Thyroid gland (tissue), 4 donors: ENCODE measurements around the gene VMA21. TPM values are rescaled to one million over a fixed set of nuclear protein-coding genes. Genes with fewer than 3 reads are reported as not detected.
A peak's percentile ranks its signal among the peaks of the same experiment; 100 is the strongest.

Experiments used
- DNase-seq, 2 donors: peaks; one replicate each; pipeline ENCODE4 v3.0.0-alpha.2; 2019
- H3K27ac ChIP-seq, 3 donors: fragments of 200-600 bp; sonication (generic); 1 replicate in 2 of 3; 2 replicates in 1 of 3; pipeline ENCODE4 v1.5.1; 2016 to 2019; ENCODE audit warnings: mild to moderate bottlenecking in 1 of 3, moderate library complexity in 1 of 3
- H3K27me3 ChIP-seq: fragments of 200-600 bp; sonication (generic); one replicate; pipeline ENCODE4 v1.5.1; 2019
- H3K36me3 ChIP-seq, 2 donors: fragments of 200-600 bp; sonication (generic); one replicate each; pipeline ENCODE4 v1.5.1; 2016 to 2019
- H3K4me1 ChIP-seq, 2 donors: fragments of 200-600 bp; sonication (generic); one replicate each; pipeline ENCODE4 v1.5.1; 2017 to 2019
- H3K4me3 ChIP-seq, 3 donors: fragments of 200-600 bp; sonication (generic); replicated peaks in 1 of 3; 1 replicate in 2 of 3; 2 replicates in 1 of 3; pipeline ENCODE4 v1.5.1; 2016; ENCODE audit warnings: mild to moderate bottlenecking in 1 of 3
- H3K9me3 ChIP-seq: fragments of 200-600 bp; sonication (generic); one replicate; pipeline ENCODE4 v1.5.1; 2017
- CTCF ChIP-seq, 6 experiments: fragments of 200-600 bp in 3 of 6; fragments of 450-650 bp in 3 of 6; sonication (generic) in 3 of 6; IDR thresholded peaks; one replicate each; pipeline ENCODE4 v1.5.1; 2016 to 2019; ENCODE audit warnings: antibody characterized with exemption in 6 of 6, mild to moderate bottlenecking in 2 of 6, inconsistent platforms in 1 of 6, moderate library complexity in 1 of 6
- POLR2A ChIP-seq, 2 donors: fragments of 450-650 bp; IDR thresholded peaks; one replicate each; pipeline ENCODE4 v1.6.1; 2017; ENCODE audit warnings: antibody characterized with exemption in 2 of 2, mild to moderate bottlenecking in 2 of 2, moderate library complexity in 1 of 2
- WGBS, 2 donors: methylation state at CpG; one replicate each; pipeline ENCODE4 v1.1.5; 2017; 5-methylcytosine and 5-hydroxymethylcytosine counted together
- intact Hi-C: fragments of 100-400 bp; cut with DNase I; formaldehyde crosslinking; loops from one replicate; pipeline ENCODE4 v1.15.1; 2023
- total RNA-seq, 4 donors: library from RNA; depleted of rRNA; stranded (reverse); fragments of >200 nt; gene quantifications; one replicate each; pipeline ENCODE4 v1.2.3, GENCODE V29; 2016

Gene VMA21
- total RNA-seq: 10 to 100 TPM; 39.4 to 55.3 (median 49.0) TPM

- Histone ChIP-seq H3K27me3 (no peaks in the 10 kb centered on the region), H3K9me3 (no peaks in the 10 kb centered on the region), H3K4me3 (peak within 1 kb of the TSS; percentile 47 to 58 (median 53)), H3K36me3 (no peaks in the 10 kb centered on the region), H3K27ac (peak within 1 kb of the TSS; percentile 85 to 91 (median 87)), H3K4me1 (peaks cover 0 to 6% of the 10 kb centered on the region in 2 donors)
- peak; percentile 90 to 93 for DNase-seq
- 0% methylated on average over 10 to 11 of the region's 97 CpGs for WGBS, 2 donors
- TF ChIP-seq POLR2A (IDR thresholded peaks at IDR 0.05): peak in 1 of 2 donors; percentile 66
- peak in 1 of 6 experiments; percentile 1 for TF ChIP-seq CTCF (IDR thresholded peaks at IDR 0.05)
- intact Hi-C loops: no loop called here
Observed at GRCh38 chrX:151396825-151397740, at the start of gene VMA21. TSS of gene VMA21 (plus strand) at chrX:151397206. CDS start at chrX:151397309, 103 bp downstream.

DNA sequence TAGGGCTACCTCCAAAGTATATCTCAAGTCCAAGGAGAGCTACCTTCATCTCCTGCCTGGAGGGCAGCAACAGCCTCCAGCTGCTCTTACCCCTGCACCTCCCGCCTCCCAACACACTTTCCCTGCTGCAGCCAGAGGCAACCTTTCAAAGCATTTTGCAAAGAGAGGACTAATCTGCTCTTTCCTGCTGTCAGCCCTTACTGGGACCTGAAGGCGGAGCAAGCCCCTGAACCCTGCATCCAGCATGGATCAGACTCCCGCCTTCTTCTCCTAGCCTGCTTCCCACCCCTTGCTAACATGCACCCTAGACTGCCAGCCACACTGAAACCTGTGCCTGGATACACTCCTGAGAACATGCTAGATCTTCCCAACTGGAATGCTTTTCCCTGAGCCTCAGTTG lies 37.7 kb upstream of the VMA21 start:
- no peaks in the 10 kb centered on the region for H3K36me3 ChIP-seq
- WGBS, 2 donors: 72 to 88% methylated on average over 3 of the region's 3 CpGs
- no peak for TF ChIP-seq CTCF (IDR thresholded peaks at IDR 0.05)
- DNase-seq: no peak
- H3K4me1 ChIP-seq: no peaks in the 10 kb centered on the region
- no peak overlapping the region for H3K4me3 ChIP-seq
- H3K27me3 ChIP-seq: no peaks in the 10 kb centered on the region
- H3K9me3 ChIP-seq: no peaks in the 10 kb centered on the region
- no peak overlapping the region for H3K27ac ChIP-seq
- intact Hi-C loops: no loop called here

- H3K27ac ChIP-seq: no peak overlapping the region
- no peaks in the 10 kb centered on the region for H3K9me3 ChIP-seq
- peak; percentile 34 to 39 for DNase-seq
- WGBS, 2 donors: 26 to 45% methylated on average over 2 to 4 of the region's 25 CpGs
- H3K4me1 ChIP-seq: no peaks in the 10 kb centered on the region
- TF ChIP-seq CTCF (IDR thresholded peaks at IDR 0.05) (peak in 4 of 6 experiments; percentile 16 to 61 (median 30)), POLR2A (IDR thresholded peaks at IDR 0.05) (no peak)
- no peaks in the 10 kb centered on the region for H3K27me3 ChIP-seq
- H3K36me3 ChIP-seq: no peaks in the 10 kb centered on the region
- H3K4me3 ChIP-seq: no peak overlapping the region
- intact Hi-C loops: no loop called here
Observed at GRCh38 chrX:151359931-151360871, 36.8 kb upstream of the VMA21 start.

DNA sequence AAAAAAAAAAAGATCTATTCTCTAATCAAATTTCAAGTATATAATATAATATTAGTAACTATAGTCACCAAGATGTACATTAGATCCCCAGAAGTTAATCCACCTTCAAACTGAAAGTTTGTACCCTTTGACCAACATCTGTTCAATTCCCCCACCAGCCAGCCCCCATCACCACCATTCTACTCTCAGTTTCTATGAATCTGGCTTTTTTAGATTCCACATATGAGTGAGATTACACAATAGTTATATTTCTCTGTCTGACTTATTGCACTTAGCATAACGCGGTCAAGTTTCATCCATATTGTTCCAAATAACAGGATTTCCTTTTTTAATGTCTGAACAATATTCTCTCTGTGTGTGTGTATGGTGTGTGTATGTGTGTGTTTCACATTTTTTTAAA lies 33.7 kb upstream of the VMA21 start:
- Histone ChIP-seq H3K36me3 (no peaks in the 10 kb centered on the region), H3K4me3 (no peak overlapping the region), H3K9me3 (no peaks in the 10 kb centered on the region), H3K4me1 (no peaks in the 10 kb centered on the region), H3K27me3 (no peaks in the 10 kb centered on the region), H3K27ac (no peak overlapping the region)
- no peak for DNase-seq
- 79 to 84% methylated on average over 2 of the region's 2 CpGs for WGBS, 2 donors
- TF ChIP-seq CTCF (IDR thresholded peaks at IDR 0.05) (no peak), POLR2A (IDR thresholded peaks at IDR 0.05) (no peak)
- intact Hi-C loops: no loop called here
